HEK293 (cell line): ENCODE data around the gene TMEM232.

ENCODE experiments used
- CTCF ChIP-seq: fragments of 450-650 bp; formaldehyde crosslinking; IDR thresholded peaks from 2 replicates; pipeline ENCODE4 v1.5.1; 2016; ENCODE audit warnings: missing biosample characterization, missing genetic modification characterization
- MZF1 ChIP-seq: fragments of 450-650 bp; formaldehyde crosslinking; IDR thresholded peaks from 2 replicates; pipeline ENCODE4 v1.5.1; 2017; ENCODE audit warnings: missing biosample characterization, missing genetic modification characterization, borderline replicate concordance
- ZNF423 ChIP-seq: fragments of 450-650 bp; formaldehyde crosslinking; IDR thresholded peaks from 2 replicates; pipeline ENCODE4 v1.5.1; 2016; ENCODE audit warnings: missing biosample characterization, missing genetic modification characterization
- ZNF664 ChIP-seq: fragments of 450-650 bp; formaldehyde crosslinking; IDR thresholded peaks from 2 replicates; pipeline ENCODE4 v1.5.1; 2016; ENCODE audit warnings: missing biosample characterization, missing genetic modification characterization
- ZNF701 ChIP-seq: fragments of 450-650 bp; formaldehyde crosslinking; IDR thresholded peaks from 2 replicates; pipeline ENCODE4 v1.5.1; 2016; ENCODE audit warnings: missing biosample characterization, missing genetic modification characterization
- ZSCAN18 ChIP-seq: fragments of 450-650 bp; formaldehyde crosslinking; IDR thresholded peaks from 2 replicates; pipeline ENCODE4 v1.5.1; 2016; ENCODE audit warnings: missing biosample characterization, missing genetic modification characterization

- TF ChIP-seq CTCF, result no peak
- no peak for TF ChIP-seq ZNF664 (tag by site-specific recombination)
- no peak for TF ChIP-seq ZNF701 (tag by site-specific recombination)
- TF ChIP-seq ZNF423, result no peak
- TF ChIP-seq ZSCAN18 (tag by site-specific recombination), result no peak
- TF ChIP-seq MZF1, result no peak
Observed at GRCh38 chr5:110542949-110543348, 183.5 kb downstream of the TMEM232 start.
